ENCODE results near the gene EPG5. TPM values are rescaled to one million over a fixed set of nuclear protein-coding genes. Genes with fewer than 3 reads are reported as not detected.

EPG5 gene
- total RNA-seq, 4 donors from 2014 or later = 20.4 to 34.3 (median 28.2) TPM

DNA sequence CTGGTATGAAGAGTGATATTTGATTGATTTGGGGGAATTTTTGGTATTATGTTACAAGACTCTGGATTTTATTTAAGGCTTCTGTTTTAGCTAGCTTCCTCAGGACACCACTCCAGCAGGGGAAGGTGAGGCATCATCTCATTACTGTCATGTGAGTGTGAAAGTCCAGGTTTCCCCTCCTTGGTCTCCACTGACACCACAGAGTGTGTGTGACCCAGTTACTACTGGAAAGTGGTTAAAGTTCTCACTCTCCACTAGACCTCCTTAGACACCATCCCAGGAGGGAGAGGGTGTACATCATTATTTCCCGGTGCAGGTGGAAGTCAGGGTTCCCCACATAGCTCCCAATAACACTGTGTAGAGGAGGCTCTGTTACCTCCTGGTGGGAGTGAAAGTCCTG, 35.8 kb upstream of the EPG5 start:
- 90% methylated on average over 1 of the region's 1 CpG for WGBS
- H3K27ac ChIP-seq (replicated peaks in 1 of 4) = no peak overlapping the region
- no peaks in the 10 kb centered on the region for H3K27me3 ChIP-seq
- peaks cover 0 to 12% (median 0%) of the 10 kb centered on the region in 4 donors for H3K36me3 ChIP-seq
- H3K9me3 ChIP-seq = no peaks in the 10 kb centered on the region
- H3K4me3 ChIP-seq = no peak overlapping the region
- H3K4me1 ChIP-seq = no peaks in the 10 kb centered on the region
- DNase-seq (ENCODE audit: extremely low spot score) = peak; percentile 14
- intact Hi-C loops (cut with DNase I) = no loop called here
- no peak for TF ChIP-seq EP300 (IDR thresholded peaks at IDR 0.05)
- TF ChIP-seq, protein P1, sequence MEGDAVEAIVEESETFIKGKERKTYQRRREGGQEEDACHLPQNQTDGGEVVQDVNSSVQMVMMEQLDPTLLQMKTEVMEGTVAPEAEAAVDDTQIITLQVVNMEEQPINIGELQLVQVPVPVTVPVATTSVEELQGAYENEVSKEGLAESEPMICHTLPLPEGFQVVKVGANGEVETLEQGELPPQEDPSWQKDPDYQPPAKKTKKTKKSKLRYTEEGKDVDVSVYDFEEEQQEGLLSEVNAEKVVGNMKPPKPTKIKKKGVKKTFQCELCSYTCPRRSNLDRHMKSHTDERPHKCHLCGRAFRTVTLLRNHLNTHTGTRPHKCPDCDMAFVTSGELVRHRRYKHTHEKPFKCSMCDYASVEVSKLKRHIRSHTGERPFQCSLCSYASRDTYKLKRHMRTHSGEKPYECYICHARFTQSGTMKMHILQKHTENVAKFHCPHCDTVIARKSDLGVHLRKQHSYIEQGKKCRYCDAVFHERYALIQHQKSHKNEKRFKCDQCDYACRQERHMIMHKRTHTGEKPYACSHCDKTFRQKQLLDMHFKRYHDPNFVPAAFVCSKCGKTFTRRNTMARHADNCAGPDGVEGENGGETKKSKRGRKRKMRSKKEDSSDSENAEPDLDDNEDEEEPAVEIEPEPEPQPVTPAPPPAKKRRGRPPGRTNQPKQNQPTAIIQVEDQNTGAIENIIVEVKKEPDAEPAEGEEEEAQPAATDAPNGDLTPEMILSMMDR (IDR thresholded peaks at IDR 0.05) = no peak
- no peak for TF ChIP-seq POLR2AphosphoS5 (IDR thresholded peaks at IDR 0.05)

DNA sequence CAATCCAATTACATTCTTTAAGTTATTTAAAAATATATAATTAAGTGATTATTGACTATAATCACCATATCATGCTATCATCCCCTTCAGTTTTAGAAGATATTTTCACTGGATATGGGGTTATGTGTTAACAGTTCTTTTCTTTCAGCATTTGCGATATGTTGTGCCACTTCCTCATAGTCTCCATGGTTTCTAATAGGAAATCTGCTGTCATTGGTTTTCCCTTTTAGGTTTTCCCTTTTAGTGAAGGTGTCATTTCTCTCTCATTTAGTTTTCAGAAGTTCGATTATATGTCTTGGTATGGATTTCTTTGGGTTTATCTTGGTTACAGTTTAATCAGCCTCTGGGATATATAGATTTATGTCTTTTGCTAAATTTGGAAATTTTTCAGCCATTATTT, 34.8 kb upstream of the EPG5 start:
- 94% methylated on average over 2 of the region's 2 CpGs for WGBS
- Histone ChIP-seq H3K9me3 (no peaks in the 10 kb centered on the region), H3K4me1 (no peaks in the 10 kb centered on the region), H3K27me3 (no peaks in the 10 kb centered on the region), H3K4me3 (no peak overlapping the region), H3K27ac (replicated peaks in 1 of 4) (no peak overlapping the region), H3K36me3 (peaks cover 0 to 7% (median 0%) of the 10 kb centered on the region in 4 donors)
- TF ChIP-seq, protein P1 (IDR thresholded peaks at IDR 0.05) = no peak
- no peak for TF ChIP-seq POLR2A (IDR thresholded peaks at IDR 0.05; ENCODE audit: low read depth)
- TF ChIP-seq EP300 (IDR thresholded peaks at IDR 0.05) = no peak
- TF ChIP-seq POLR2AphosphoS5 (IDR thresholded peaks at IDR 0.05) = no peak
- no peak for DNase-seq (ENCODE audit: extremely low spot score)
- intact Hi-C loops (cut with DNase I) = no loop called here

DNA sequence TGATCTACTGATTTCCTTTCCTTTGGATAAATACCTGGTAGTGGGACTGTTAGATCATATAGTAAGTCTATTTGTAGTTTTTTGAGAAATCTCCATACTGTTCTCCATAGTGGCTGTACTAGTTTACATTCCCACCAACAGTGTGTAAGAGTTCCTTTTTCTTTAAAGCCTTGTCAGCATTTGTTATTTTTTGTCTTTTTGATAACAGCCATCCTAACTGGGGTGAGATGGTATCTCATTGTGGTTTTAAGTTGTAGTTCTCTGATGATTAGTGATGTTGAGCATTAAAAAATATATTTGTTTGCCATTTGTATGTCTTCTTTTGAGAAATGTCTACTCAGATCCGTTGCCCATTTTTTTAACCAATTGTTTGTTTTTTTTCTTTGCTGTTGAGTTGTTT, 33.9 kb upstream of the EPG5 start:
- Histone ChIP-seq H3K27ac (replicated peaks in 1 of 4) (no peak overlapping the region), H3K27me3 (no peaks in the 10 kb centered on the region), H3K9me3 (no peaks in the 10 kb centered on the region), H3K4me1 (no peaks in the 10 kb centered on the region), H3K36me3 (peaks cover 0 to 7% (median 0%) of the 10 kb centered on the region in 4 donors), H3K4me3 (no peak overlapping the region)
- TF ChIP-seq, protein P1 (IDR thresholded peaks at IDR 0.05) = no peak
- no peak for TF ChIP-seq POLR2A (IDR thresholded peaks at IDR 0.05; ENCODE audit: low read depth)
- TF ChIP-seq EP300 (IDR thresholded peaks at IDR 0.05) = no peak
- no peak for TF ChIP-seq POLR2AphosphoS5 (IDR thresholded peaks at IDR 0.05)
- no peak for DNase-seq (ENCODE audit: extremely low spot score)
- 74% methylated on average over 1 of the region's 1 CpG for WGBS
- intact Hi-C loops (cut with DNase I) = no loop called here

DNA sequence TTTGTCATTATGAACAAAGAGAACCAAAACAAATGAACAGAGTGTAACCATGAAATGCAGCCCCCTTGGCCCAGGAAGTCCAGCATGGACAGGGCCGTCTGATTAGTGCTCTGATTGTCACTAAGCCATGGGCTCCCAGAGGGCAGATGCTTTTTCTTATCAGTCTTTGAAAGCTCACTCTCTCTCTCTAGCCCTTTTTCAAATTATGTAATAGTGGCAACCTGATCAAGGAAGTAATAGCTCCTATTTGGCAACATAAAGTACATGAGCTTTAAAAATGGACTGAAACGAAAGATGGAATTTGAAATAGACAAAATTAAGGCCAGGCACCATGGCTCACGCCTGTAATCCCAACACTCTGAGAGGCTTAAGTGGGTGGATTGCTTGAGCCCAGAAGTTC, 32.4 kb upstream of the EPG5 start:
- no peaks in the 10 kb centered on the region for H3K27me3 ChIP-seq
- WGBS = 84% methylated on average over 3 of the region's 3 CpGs
- no peak overlapping the region for H3K27ac ChIP-seq (replicated peaks in 1 of 4)
- no peaks in the 10 kb centered on the region for H3K4me1 ChIP-seq
- no peaks in the 10 kb centered on the region for H3K9me3 ChIP-seq
- no peak for DNase-seq (ENCODE audit: extremely low spot score)
- intact Hi-C loops (cut with DNase I) = no loop called here
- H3K36me3 ChIP-seq = peaks cover 0 to 7% (median 0%) of the 10 kb centered on the region in 4 donors
- no peak for TF ChIP-seq POLR2A (IDR thresholded peaks at IDR 0.05; ENCODE audit: low read depth)
- no peak for TF ChIP-seq POLR2AphosphoS5 (IDR thresholded peaks at IDR 0.05)
- TF ChIP-seq EP300 (IDR thresholded peaks at IDR 0.05) = no peak
- TF ChIP-seq, protein P1 (IDR thresholded peaks at IDR 0.05) = no peak
- no peak overlapping the region for H3K4me3 ChIP-seq

DNA sequence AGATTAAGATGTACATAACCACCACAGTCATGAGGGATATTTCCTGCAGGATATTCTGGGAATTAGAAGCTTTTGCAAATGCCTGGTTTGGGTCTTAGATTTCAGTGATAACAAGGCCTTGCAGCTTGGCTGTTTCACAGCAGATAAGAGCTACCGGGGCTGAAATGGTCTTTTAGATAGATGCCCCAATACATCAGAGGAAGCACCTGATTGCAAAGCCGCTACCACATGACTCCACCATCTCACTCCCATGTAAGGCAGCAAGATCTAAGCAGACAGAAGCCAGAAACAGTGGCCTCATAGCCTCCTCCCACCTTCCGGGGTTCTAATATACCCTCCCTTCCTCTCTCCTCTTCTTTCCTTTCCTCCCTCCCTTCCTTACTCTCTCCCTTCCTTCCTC, 31.1 kb upstream of the EPG5 start:
- H3K4me1 ChIP-seq = no peaks in the 10 kb centered on the region
- 63% methylated on average over 3 of the region's 3 CpGs for WGBS
- H3K9me3 ChIP-seq = no peaks in the 10 kb centered on the region
- H3K4me3 ChIP-seq = no peak overlapping the region
- intact Hi-C loops (cut with DNase I) = no loop called here
- TF ChIP-seq POLR2A (IDR thresholded peaks at IDR 0.05; ENCODE audit: low read depth) = no peak
- TF ChIP-seq EP300 (IDR thresholded peaks at IDR 0.05) = no peak
- TF ChIP-seq POLR2AphosphoS5 (IDR thresholded peaks at IDR 0.05) = no peak
- TF ChIP-seq, protein P1 (IDR thresholded peaks at IDR 0.05) = no peak
- H3K36me3 ChIP-seq = peaks cover 0 to 4% (median 0%) of the 10 kb centered on the region in 4 donors
- H3K27ac ChIP-seq (replicated peaks in 1 of 4) = no peak overlapping the region
- DNase-seq (ENCODE audit: extremely low spot score) = peak; percentile 91
- H3K27me3 ChIP-seq = no peaks in the 10 kb centered on the region

All from esophagus muscularis mucosa (tissue), 4 donors.